ENCODE data around the gene CYP2J2. TPM values are rescaled to one million over a fixed set of nuclear protein-coding genes. Genes with fewer than 3 reads are reported as not detected.
"Not testable (repeated sequence)": the region's sequence is repeated elsewhere in the genome, so short reads cannot be mapped to it uniquely, and the experiment has no call there.

The CYP2J2 gene
- total RNA-seq, 1 donor from 2014 or later, result 0.20 TPM

GRCh38 chr1:59871746-59872145 lies 54.8 kb downstream of the CYP2J2 start:
- DNase-seq (ENCODE audit: low read depth in 2 of 2), result no peak

DNA sequence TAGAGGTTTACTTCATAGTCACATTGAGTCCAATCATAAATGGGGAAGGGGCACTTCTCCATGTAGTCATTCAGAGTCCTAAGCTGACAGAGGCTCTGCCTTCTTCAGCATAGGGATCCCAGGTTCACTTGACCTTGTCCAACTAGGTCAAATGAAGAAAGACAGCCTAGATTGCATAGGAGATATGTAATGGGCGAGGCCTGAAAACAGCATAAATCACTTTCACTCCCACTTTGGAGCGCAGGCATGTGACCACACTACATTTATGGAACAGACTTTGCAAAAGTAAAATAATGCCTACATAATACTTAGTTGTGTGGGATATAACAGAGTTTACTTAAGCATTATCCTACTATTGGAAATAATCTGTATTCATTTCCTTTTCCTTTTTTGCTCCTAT lies 60.1 kb downstream of the CYP2J2 start:
- DNase-seq (ENCODE audit: low read depth in 2 of 2), result no peak

GRCh38 chr1:59857679-59858354 lies 68.8 kb downstream of the CYP2J2 start:
- no peak for DNase-seq (ENCODE audit: low read depth in 2 of 2)

- no peak for DNase-seq (ENCODE audit: low read depth in 2 of 2)
These were observed 69.7 kb downstream of the CYP2J2 start for GRCh38 chr1:59856725-59857338.

- not testable (repeated sequence) for DNase-seq (ENCODE audit: low read depth in 2 of 2)
These were observed 71.3 kb downstream of the CYP2J2 start for GRCh38 chr1:59855297-59855696.

- DNase-seq (ENCODE audit: low read depth in 2 of 2), result no peak
These were observed 74.5 kb downstream of the CYP2J2 start for GRCh38 chr1:59852117-59852516.

DNA sequence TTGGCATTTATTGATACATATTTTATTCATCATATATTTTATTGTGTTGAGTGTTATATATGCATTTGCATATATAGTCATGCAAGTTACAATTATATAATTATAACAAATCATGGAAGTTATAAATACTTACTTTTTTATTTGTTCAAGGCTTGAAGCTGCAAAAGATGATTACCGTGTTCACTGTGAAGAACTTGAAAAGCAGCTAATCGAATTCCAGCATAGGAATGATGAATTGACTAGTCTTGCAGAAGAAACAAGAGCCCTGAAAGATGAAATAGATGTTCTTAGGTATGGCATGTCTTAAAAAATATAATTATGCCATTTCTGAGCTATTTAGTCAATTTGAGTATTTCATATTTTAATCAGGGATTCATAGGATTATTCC lies 79.7 kb downstream of the CYP2J2 start:
- no peak for DNase-seq (ENCODE audit: low read depth in 2 of 2)

- DNase-seq (ENCODE audit: low read depth in 2 of 2), result no peak
These were observed 80.2 kb downstream of the CYP2J2 start for GRCh38 chr1:59846209-59846894.

DNA sequence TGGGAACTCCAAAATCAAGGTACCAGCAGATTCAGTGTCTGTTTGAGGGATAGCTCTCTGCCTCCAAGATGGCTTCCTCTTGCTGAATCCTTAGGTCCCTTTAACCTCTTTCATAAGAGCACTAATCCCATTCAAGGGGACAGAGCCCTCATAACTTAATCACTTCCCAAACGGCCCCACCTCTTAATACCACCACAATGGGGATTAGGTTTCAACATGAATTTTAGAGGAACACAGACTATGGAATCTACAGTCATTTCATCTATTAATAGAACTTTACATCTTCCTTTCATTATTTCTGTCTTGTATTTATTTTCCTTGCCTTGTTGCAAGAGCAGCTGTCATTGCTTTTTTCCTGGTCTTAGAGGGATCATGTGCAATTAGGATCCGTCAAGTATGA lies 81.5 kb downstream of the CYP2J2 start:
- DNase-seq (ENCODE audit: low read depth in 2 of 2), result no peak

Other genes starting within 250 kb of the CYP2J2 start
- not detected in 2 replicates for gene HOOK1, start 111.8 kb downstream of the CYP2J2 start, total RNA-seq
- not detected in 2 replicates for gene C1orf87, start 147.0 kb upstream of the CYP2J2 start, total RNA-seq

Measured in lung microvascular endothelial cell (primary cell).